Colonic mucosa (tissue), 4 donors: Measurements from ENCODE around the gene LYRM4. TPM values are rescaled to one million over a fixed set of nuclear protein-coding genes. Genes with fewer than 3 reads are reported as not detected.

ENCODE experiments used
- DNase-seq: peaks from one replicate; pipeline ENCODE4 v3.0.0-alpha.2; 2020
- H3K27ac ChIP-seq: fragments of 200-600 bp; one replicate; pipeline ENCODE4 v1.8.0; 2021
- H3K27me3 ChIP-seq: fragments of 200-600 bp; one replicate; pipeline ENCODE4 v1.8.0; 2021
- H3K36me3 ChIP-seq: fragments of 200-600 bp; one replicate; pipeline ENCODE4 v1.8.0; 2021
- H3K4me1 ChIP-seq: fragments of 200-600 bp; one replicate; pipeline ENCODE4 v1.8.0; 2021; ENCODE audit warnings: mild to moderate bottlenecking
- H3K4me3 ChIP-seq: fragments of 200-600 bp; one replicate; pipeline ENCODE4 v1.8.0; 2021
- H3K9ac ChIP-seq, 2 donors: one replicate each; pipeline ENCODE4 v1.7.0; 2013; ENCODE audit warnings: control low read depth in 2 of 2, low read depth in 2 of 2, low read length in 2 of 2
- H3K9me3 ChIP-seq: fragments of 200-600 bp; one replicate; pipeline ENCODE4 v1.8.0; 2021
- intact Hi-C: fragments of 100-400 bp; cut with DNase I; formaldehyde crosslinking; loops from one replicate; pipeline ENCODE4 v1.14.1; 2022
- total RNA-seq, 2 donors: library from RNA; stranded (reverse); fragmentation: NEBNext Ultra II Directional in 1 of 2; extraction: Animal tissue kit (Norgen Biotek cat#: 25700) in 1 of 2; gene quantifications; one replicate each; pipeline ENCODE4 v1.2.1, GENCODE V29; 2021
- TF ChIP-seq, protein P1 (sequence below): fragments of 200-600 bp; IDR thresholded peaks from one replicate; pipeline ENCODE4 v1.8.0; 2022; ENCODE audit warnings: antibody characterized with exemption, mild to moderate bottlenecking
- donor health status: healthy.
- donor health status: DM: no; HTN: no; CAD: no.
- donor health status: DM: no; HTN: no; CAD: no.

Gene LYRM4
- total RNA-seq, 2 donors from 2014 or later: 14.0 to 17.4 TPM

DNA sequence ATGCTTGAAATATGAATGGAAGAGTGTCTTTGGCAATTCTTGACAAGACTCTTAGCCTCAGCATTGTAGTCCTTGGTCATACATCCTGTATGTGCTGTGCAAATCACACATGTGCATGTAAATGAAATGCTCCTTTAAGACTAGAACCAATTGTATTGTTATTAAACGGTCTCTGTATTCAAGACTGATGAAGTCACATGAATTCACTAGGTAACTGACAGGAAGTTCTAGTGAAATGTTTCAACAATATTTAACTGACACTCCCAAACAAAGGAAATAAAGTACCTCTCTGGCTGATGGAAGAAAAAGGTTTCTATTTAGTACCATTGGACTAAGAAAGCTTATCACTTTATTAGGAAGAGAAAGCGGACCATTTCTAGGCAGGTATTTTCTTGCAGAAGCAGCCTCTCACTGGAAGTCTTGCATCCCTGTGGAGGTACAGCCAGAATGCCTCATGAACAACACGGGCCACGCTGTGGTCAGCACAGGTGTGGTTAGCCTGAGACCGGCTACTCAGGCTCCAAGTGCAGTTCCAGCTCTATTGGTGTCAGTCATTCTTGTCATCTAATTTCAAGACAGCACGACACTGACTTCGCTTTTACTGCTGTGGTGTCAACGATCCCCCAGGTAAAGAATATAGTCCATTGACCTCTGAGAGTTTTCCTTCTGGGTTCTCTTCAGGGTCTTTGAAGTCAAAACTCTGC lies 158.3 kb downstream of the LYRM4 start:
- H3K9ac ChIP-seq: no peak overlapping the region
- H3K9me3 ChIP-seq: no peaks in the 10 kb centered on the region
- TF ChIP-seq, protein P1, sequence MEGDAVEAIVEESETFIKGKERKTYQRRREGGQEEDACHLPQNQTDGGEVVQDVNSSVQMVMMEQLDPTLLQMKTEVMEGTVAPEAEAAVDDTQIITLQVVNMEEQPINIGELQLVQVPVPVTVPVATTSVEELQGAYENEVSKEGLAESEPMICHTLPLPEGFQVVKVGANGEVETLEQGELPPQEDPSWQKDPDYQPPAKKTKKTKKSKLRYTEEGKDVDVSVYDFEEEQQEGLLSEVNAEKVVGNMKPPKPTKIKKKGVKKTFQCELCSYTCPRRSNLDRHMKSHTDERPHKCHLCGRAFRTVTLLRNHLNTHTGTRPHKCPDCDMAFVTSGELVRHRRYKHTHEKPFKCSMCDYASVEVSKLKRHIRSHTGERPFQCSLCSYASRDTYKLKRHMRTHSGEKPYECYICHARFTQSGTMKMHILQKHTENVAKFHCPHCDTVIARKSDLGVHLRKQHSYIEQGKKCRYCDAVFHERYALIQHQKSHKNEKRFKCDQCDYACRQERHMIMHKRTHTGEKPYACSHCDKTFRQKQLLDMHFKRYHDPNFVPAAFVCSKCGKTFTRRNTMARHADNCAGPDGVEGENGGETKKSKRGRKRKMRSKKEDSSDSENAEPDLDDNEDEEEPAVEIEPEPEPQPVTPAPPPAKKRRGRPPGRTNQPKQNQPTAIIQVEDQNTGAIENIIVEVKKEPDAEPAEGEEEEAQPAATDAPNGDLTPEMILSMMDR: no peak
- H3K4me3 ChIP-seq: no peak overlapping the region
- intact Hi-C loops: no loop called here
- H3K4me1 ChIP-seq: no peaks in the 10 kb centered on the region
- H3K27me3 ChIP-seq: no peaks in the 10 kb centered on the region
- no peak for DNase-seq
- H3K27ac ChIP-seq: no peak overlapping the region
- no peaks in the 10 kb centered on the region for H3K36me3 ChIP-seq

DNA sequence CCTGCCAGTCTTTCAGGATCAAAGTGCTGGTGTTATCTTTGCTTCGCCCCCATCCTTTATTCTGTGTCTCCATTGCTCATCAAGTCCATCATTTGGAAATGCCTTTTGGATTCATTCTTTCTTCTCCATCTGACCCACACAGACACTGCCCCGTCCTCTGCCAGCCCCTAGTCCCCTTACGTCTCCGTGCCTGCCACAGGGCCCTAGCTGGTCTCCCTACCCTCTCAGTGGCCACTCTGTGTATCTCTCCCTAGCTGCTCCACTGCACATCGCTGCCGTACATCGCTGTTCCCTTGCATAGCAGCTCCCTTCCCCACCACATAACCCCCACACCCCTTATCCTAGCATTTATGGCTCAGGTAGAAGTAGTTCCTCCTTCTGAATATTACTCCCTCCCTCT lies 159.9 kb downstream of the LYRM4 start:
- Histone ChIP-seq H3K9me3 (no peaks in the 10 kb centered on the region), H3K4me3 (no peak overlapping the region), H3K27ac (no peak overlapping the region), H3K36me3 (no peaks in the 10 kb centered on the region), H3K9ac (no peak overlapping the region), H3K4me1 (no peaks in the 10 kb centered on the region), H3K27me3 (no peaks in the 10 kb centered on the region)
- DNase-seq: no peak
- intact Hi-C loops: no loop called here
- TF ChIP-seq, protein P1: no peak

DNA sequence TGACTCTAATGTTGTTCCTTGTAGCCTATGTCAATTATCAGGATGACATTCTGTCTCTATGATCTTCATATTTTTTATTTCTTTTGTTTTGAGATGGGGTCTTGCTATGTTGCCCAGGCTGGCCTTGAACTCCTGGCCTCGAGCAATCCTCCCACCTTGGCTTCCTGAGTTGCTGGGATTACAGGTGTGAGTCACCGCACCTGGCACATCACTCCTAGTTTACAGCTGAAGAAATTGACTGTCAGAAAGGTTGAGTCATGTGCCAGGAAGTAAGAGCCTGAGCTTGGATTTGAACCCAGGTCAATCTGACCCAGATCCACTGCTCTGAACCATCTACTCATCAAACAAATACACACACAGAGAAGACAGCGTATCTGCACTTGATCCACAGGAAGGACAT lies 161.2 kb downstream of the LYRM4 start:
- H3K4me3 ChIP-seq: no peak overlapping the region
- no peak overlapping the region for H3K9ac ChIP-seq
- H3K27me3 ChIP-seq: no peaks in the 10 kb centered on the region
- H3K36me3 ChIP-seq: no peaks in the 10 kb centered on the region
- intact Hi-C loops: no loop called here
- H3K4me1 ChIP-seq: no peaks in the 10 kb centered on the region
- no peaks in the 10 kb centered on the region for H3K9me3 ChIP-seq
- no peak for DNase-seq
- TF ChIP-seq, protein P1: no peak
- H3K27ac ChIP-seq: no peak overlapping the region

DNA sequence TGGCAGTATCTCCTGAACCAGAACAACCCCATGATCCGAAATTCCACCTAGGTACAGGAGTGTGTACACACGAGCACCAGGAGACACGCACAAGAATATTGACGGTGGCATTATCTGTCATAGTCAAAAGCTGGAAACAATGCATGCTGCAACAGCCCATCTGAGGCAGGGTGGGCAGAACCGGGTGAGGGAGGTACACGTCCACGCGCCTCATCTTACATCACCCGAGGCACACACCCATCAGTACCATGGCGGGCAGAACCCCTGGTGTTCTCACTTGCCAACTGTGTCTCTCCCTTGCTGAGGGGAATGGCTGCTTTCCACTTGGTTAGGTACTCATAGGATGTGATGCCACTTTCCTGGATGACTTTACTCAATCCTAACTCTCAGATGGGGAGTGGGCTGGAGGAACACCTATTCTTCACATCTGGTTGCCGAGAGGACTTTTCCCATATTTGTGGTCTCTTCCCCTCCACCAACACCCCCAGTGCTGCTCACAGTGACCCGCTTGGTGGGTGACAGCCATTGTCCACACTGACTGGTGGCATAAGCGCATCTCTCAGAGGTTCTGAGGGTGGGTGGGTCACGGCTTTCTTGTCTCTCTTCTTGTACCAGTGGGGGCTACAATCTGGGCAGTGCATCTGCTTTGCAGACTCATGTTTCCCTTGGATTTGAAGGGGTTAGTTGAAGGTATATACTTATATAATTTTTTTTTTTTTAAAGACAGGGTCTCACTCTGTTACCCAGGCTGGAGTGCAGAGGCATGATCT lies 162.1 kb downstream of the LYRM4 start:
- intact Hi-C loops: no loop called here

DNA sequence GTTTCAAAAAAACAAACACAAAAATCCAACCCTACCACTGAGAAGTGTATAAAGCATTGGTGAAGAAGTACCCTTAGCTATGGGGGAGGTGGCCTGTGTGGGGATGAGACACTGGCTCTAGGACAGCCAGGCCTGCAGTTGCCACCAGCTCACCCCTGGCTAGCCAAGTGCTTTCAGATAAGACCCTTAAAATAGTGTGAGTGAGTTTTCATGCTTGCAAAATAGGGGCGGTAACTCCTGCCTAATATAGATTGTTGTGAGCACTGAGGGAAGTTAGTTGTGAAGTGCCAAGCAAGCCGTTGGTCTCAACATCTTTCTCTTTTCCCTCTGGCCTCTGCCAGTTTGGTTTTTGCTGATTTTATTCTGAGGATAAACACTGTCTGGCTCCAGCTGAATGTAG lies 164.3 kb downstream of the LYRM4 start:
- no peaks in the 10 kb centered on the region for H3K9me3 ChIP-seq
- H3K36me3 ChIP-seq: no peaks in the 10 kb centered on the region
- H3K27me3 ChIP-seq: no peaks in the 10 kb centered on the region
- H3K4me1 ChIP-seq: no peaks in the 10 kb centered on the region
- DNase-seq: no peak
- intact Hi-C loops: no loop called here
- TF ChIP-seq, protein P1: no peak
- no peak overlapping the region for H3K27ac ChIP-seq
- H3K4me3 ChIP-seq: no peak overlapping the region
- no peak overlapping the region for H3K9ac ChIP-seq

More for the DNA sequence above, 162.1 kb downstream of the LYRM4 start:
- no peak overlapping the region for H3K27ac ChIP-seq
- no peak overlapping the region for H3K4me3 ChIP-seq
- TF ChIP-seq, protein P1: no peak
- DNase-seq: no peak
- no peaks in the 10 kb centered on the region for H3K36me3 ChIP-seq
- no peak overlapping the region for H3K9ac ChIP-seq
- no peaks in the 10 kb centered on the region for H3K4me1 ChIP-seq
- no peaks in the 10 kb centered on the region for H3K9me3 ChIP-seq
- H3K27me3 ChIP-seq: no peaks in the 10 kb centered on the region
